GM12878 (cell line): ENCODE data around the gene HEG1. TPM values are rescaled to one million over a fixed set of nuclear protein-coding genes. Genes with fewer than 3 reads are reported as not detected.

ENCODE experiments used
- ATAC-seq: fragments of 200-7000 bp; cut with Tn5 transposase; 3 replicates; pipeline ENCODE4 v1.9.1; 2020; ENCODE audit warnings: mild to moderate bottlenecking, moderate library complexity
- BruUV-seq: library from RNA; stranded (reverse); fragments of 400-500 nt; replicated peaks from 2 replicates; lab custom pipeline; 2021; lab: Mats Ljungman, UMichigan
- CTCF ChIA-PET: fragments of 300-600 bp; sonication (Branson Sonifier 250); formaldehyde crosslinking; extraction: SDS; loops from one replicate; lab custom pipeline; 2021; ENCODE audit warnings: inconsistent platforms; lab: Yijun Ruan, JAX
- POLR2A ChIA-PET: fragments of 350-600 bp; formaldehyde crosslinking; extraction: SDS; loops from one replicate; lab custom pipeline; 2021; ENCODE audit warnings: inconsistent platforms; lab: Charles Lee
- RAD21 ChIA-PET: fragments of 300-600 bp; sonication (Branson Sonifier 250); formaldehyde crosslinking; loops from one replicate; lab custom pipeline; 2023; ENCODE audit warnings: antibody characterized with exemption; ENCODE audit not compliant: unreplicated experiment; lab: Charles Lee
- SMC1A ChIA-PET: fragments of 300-600 bp; sonication (Branson Sonifier 250); formaldehyde crosslinking; loops from one replicate; lab custom pipeline; 2023; ENCODE audit not compliant: unreplicated experiment, uncharacterized antibody; lab: Charles Lee
- DNase-seq: peaks from one replicate; pipeline ENCODE4 v3.0.0-alpha.2; 2011; ENCODE audit warnings: low read depth, low spot score
- FAIRE-seq: peaks from 3 replicates; lab custom pipeline; 2011; peaks lifted over from hg19 to GRCh38; lab: Jason Lieb, UNC
- H2AFZ ChIP-seq: 2 replicates; pipeline ENCODE4 v1.6.0; 2011; ENCODE audit warnings: low read depth, low read length, control low read depth; ENCODE audit not compliant: control insufficient read depth
- H3K27ac ChIP-seq: 2 replicates; pipeline ENCODE4 v1.5.1; 2011; ENCODE audit warnings: control low read depth; ENCODE audit not compliant: control insufficient read depth, insufficient read depth
- H3K27me3 ChIP-seq, 2 experiments: replicated peaks in 1 of 2; 2 replicates each; pipeline versions ENCODE4 v1.6.0 to v1.6.1; 2011; ENCODE audit warnings: low read length in 1 of 2; ENCODE audit not compliant: control insufficient read depth in 2 of 2, insufficient read depth in 2 of 2
- H3K36me3 ChIP-seq, 2 experiments: 2 replicates each; pipeline ENCODE4 v1.5.1; 2011; ENCODE audit warnings: low read length in 1 of 2; ENCODE audit not compliant: control insufficient read depth in 2 of 2, insufficient read depth in 2 of 2
- H3K4me1 ChIP-seq: 2 replicates; pipeline ENCODE4 v1.6.1; 2011; ENCODE audit warnings: mild to moderate bottlenecking, low read length, moderate library complexity, mixed read lengths; ENCODE audit not compliant: control insufficient read depth, insufficient read depth
- H3K4me2 ChIP-seq: 2 replicates; pipeline ENCODE4 v1.6.0; 2011; ENCODE audit warnings: control low read depth; ENCODE audit not compliant: control insufficient read depth, insufficient read depth
- H3K4me3 ChIP-seq: fragments of 200-600 bp; sonication (generic); 2 replicates; pipeline ENCODE4 v1.5.1; 2016
- H3K79me2 ChIP-seq: 2 replicates; pipeline ENCODE4 v1.6.0; 2011; ENCODE audit warnings: low read length; ENCODE audit not compliant: control insufficient read depth, insufficient read depth
- H3K9ac ChIP-seq: 2 replicates; pipeline ENCODE4 v1.8.0; 2011; ENCODE audit warnings: low read length, control low read depth, mixed read lengths; ENCODE audit not compliant: control insufficient read depth, insufficient read depth
- H3K9me3 ChIP-seq: replicated peaks from 3 replicates; pipeline ENCODE4 v1.5.1; 2011; ENCODE audit warnings: mild to moderate bottlenecking, low read length; ENCODE audit not compliant: control insufficient read depth, insufficient read depth
- H4K20me1 ChIP-seq: 2 replicates; pipeline ENCODE4 v1.6.0; 2011; ENCODE audit not compliant: control insufficient read depth, insufficient read depth
- CHD2 ChIP-seq: IDR thresholded peaks from 2 replicates; pipeline ENCODE4 v1.6.1; 2011; ENCODE audit warnings: low read depth, low read length, improper control_type of control experiment, borderline replicate concordance
- CHD4 ChIP-seq: fragments of 200-600 bp; sonication (generic); IDR thresholded peaks from 2 replicates; pipeline ENCODE4 v1.6.1; 2016; ENCODE audit warnings: mild to moderate bottlenecking
- HDAC2 ChIP-seq: fragments of 200-600 bp; sonication (generic); IDR thresholded peaks from 2 replicates; pipeline ENCODE4 v1.6.1; 2017
- MTA3 ChIP-seq: IDR thresholded peaks from 2 replicates; pipeline ENCODE4 v1.6.1; 2012; ENCODE audit warnings: low read length, inconsistent platforms, borderline replicate concordance
- NBN ChIP-seq: fragments of 450-650 bp; IDR thresholded peaks from 2 replicates; pipeline ENCODE4 v1.6.1; 2016
- NR2C1 ChIP-seq: fragments of 450-650 bp; IDR thresholded peaks from 2 replicates; pipeline ENCODE4 v1.6.1; 2017; ENCODE audit warnings: antibody characterized with exemption, mild to moderate bottlenecking, moderate library complexity
- TCF7 ChIP-seq: IDR thresholded peaks from 2 replicates; pipeline ENCODE4 v1.6.1; 2014; ENCODE audit warnings: antibody characterized with exemption, borderline replicate concordance
- YY1 ChIP-seq: IDR thresholded peaks from 2 replicates; pipeline ENCODE4 v1.6.1; 2011; ENCODE audit warnings: low read depth, mild to moderate bottlenecking, low read length
- ZBED1 ChIP-seq: IDR thresholded peaks from 2 replicates; pipeline ENCODE4 v1.6.1; 2016; ENCODE audit warnings: borderline replicate concordance
- WGBS: methylation state at CpG from one replicate; pipeline ENCODE4 v1.1.6; 2016; ENCODE audit warnings: low lambda C conversion rate; ENCODE audit not compliant: insufficient replicate concordance, insufficient coverage; ENCODE audit errors: missing lambda C conversion rate; 5-methylcytosine and 5-hydroxymethylcytosine counted together
- in situ Hi-C: fragments of 300-500 bp; cut with MboI; formaldehyde crosslinking; loops from 9 replicates; pipeline ENCODE4 v1.14.3; 2018; ENCODE audit warnings: mixed read lengths
- intact Hi-C: fragments of 100-400 bp; cut with micrococcal nuclease; formaldehyde crosslinking; loops from one replicate; pipeline ENCODE4 v1.14.2; 2022; ENCODE audit not compliant: unreplicated experiment
- polyA plus RNA-seq, 11 experiments: library from polyadenylated mRNA; depleted of rRNA in 4 of 11; unstranded in 6 of 11; stranded (reverse) in 5 of 11; fragments of >200 nt; fragmentation: Nextera tagmentation in 4 of 11; fragmentation: Illumina TruSeq in 1 of 11; extraction: Ambion mirVana in 4 of 11; extraction: Trizol in 1 of 11; gene quantifications; 1 replicate in 1 of 11; 2 replicates in 10 of 11; pipeline versions ENCODE4 v1.2.1 to v1.2.3, GENCODE V29; 2011 to 2016; ENCODE audit warnings: inconsistent platforms in 2 of 11, missing spikeins in 2 of 11, low read depth in 1 of 11
- total RNA-seq, 4 experiments: library from RNA; depleted of rRNA in 3 of 4; stranded (reverse); fragments of >200 nt in 3 of 4; fragmentation: Illumina TruSeq in 1 of 4; extraction: Trizol in 1 of 4; gene quantifications; 2 replicates each; pipeline versions ENCODE4 v1.2.1 to v1.2.3, GENCODE V29; 2013 to 2021

Gene HEG1
- total and polyA plus RNA-seq, 10 of the 15 experiments (the other 5 are each of a cell fraction or from before 2014, with no cell fraction given): 2.2 to 32.1 (median 7.6) TPM

GRCh38 chr3:125003859-125004595, 51.8 kb downstream of the HEG1 start:
- H3K4me3 ChIP-seq: no peak overlapping the region
- POLR2A ChIA-PET: interaction anchor here (0.9 kb wide), 1 partner anchor 15 kb away, joined by 3 read pairs; no protein-coding TSS in a partner anchor
- no peaks in the 10 kb centered on the region for H3K9me3 ChIP-seq
- H3K4me2 ChIP-seq: no peak overlapping the region
- no TSS peak for BruUV-seq
- SMC1A ChIA-PET: interaction anchor here (0.9 to 1.8 kb wide), 8 partner anchors 9 to 372 kb away, joined by 3 to 7 read pairs (median 3); no protein-coding TSS in a partner anchor
- peaks cover 10 to 39% of the 10 kb centered on the region in 2 experiments for H3K36me3 ChIP-seq
- H3K9ac ChIP-seq: no peak overlapping the region
- H3K27me3 ChIP-seq: no peaks in the 10 kb centered on the region
- intact Hi-C loops: no loop called here
- no peaks in the 10 kb centered on the region for H3K79me2 ChIP-seq
- H3K27ac ChIP-seq: no peak overlapping the region
- no peaks in the 10 kb centered on the region for H4K20me1 ChIP-seq
- CTCF ChIA-PET: interaction anchor here (1.0 to 1.7 kb wide), 4 partner anchors 8 to 76 kb away, joined by 3 to 4 read pairs (median 4); partner anchors contain the start of gene MUC13
- H3K4me1 ChIP-seq: no peaks in the 10 kb centered on the region
- TF ChIP-seq NR2C1 (no peak), NBN (no peak), CHD2 (no peak), YY1 (no peak), TCF7 (no peak), ZBED1 (no peak)
- no peak for DNase-seq
- WGBS: 96% methylated on average over 10 of the region's 10 CpGs
- no peak for ATAC-seq
- RAD21 ChIA-PET: interaction anchor here (0.8 to 1.0 kb wide), 2 partner anchors 9 to 48 kb away, joined by 3 read pairs; no protein-coding TSS in a partner anchor
- H2AFZ ChIP-seq: no peak overlapping the region
- in situ Hi-C loops: no loop called here
- FAIRE-seq: no peak

- FAIRE-seq: no peak
- ATAC-seq: no peak
- Histone ChIP-seq H3K9me3 (no peaks in the 10 kb centered on the region), H3K27ac (no peak overlapping the region), H3K36me3 (peaks cover 10 to 42% of the 10 kb centered on the region in 2 experiments), H2AFZ (no peak overlapping the region), H4K20me1 (no peaks in the 10 kb centered on the region), H3K27me3 (no peaks in the 10 kb centered on the region), H3K9ac (no peak overlapping the region), H3K79me2 (no peaks in the 10 kb centered on the region), H3K4me3 (no peak overlapping the region), H3K4me2 (no peak overlapping the region), H3K4me1 (no peaks in the 10 kb centered on the region)
- ChIA-PET POLR2A (interaction anchor here (0.9 kb wide), 1 partner anchor 15 kb away, joined by 3 read pairs; no protein-coding TSS in a partner anchor), SMC1A (interaction anchor here (0.9 to 1.8 kb wide), 8 partner anchors 8 to 372 kb away, joined by 3 to 7 read pairs (median 3); no protein-coding TSS in a partner anchor), CTCF (interaction anchor here (1.1 to 1.7 kb wide), 3 partner anchors 8 to 68 kb away, joined by 3 to 4 read pairs (median 3); partner anchors contain the start of gene MUC13), RAD21 (no interaction called here)
- WGBS: 76% methylated on average over 7 of the region's 7 CpGs
- no TSS peak for BruUV-seq
- intact Hi-C loops (no loop called here), in situ Hi-C loops (no loop called here)
- DNase-seq: no peak
- TF ChIP-seq HDAC2: no peak
- no peak for TF ChIP-seq CHD4
- no peak for TF ChIP-seq MTA3
- TF ChIP-seq YY1: no peak
These were observed 52.4 kb downstream of the HEG1 start for GRCh38 chr3:125003369-125003853.
